Tibial nerve (tissue), 3 donors: ENCODE measurements around the gene INPP5A.

Experiments used
- CTCF ChIP-seq, 5 experiments: fragments of 200-600 bp in 3 of 5; fragments of 450-650 bp in 2 of 5; sonication (generic) in 3 of 5; IDR thresholded peaks; one replicate each; pipeline ENCODE4 v1.5.1; 2016 to 2019; ENCODE audit warnings: antibody characterized with exemption in 5 of 5, mild to moderate bottlenecking in 3 of 5, moderate library complexity in 2 of 5
- POLR2A ChIP-seq, 2 donors: fragments of 450-650 bp; IDR thresholded peaks; one replicate each; pipeline ENCODE4 v1.6.1; 2017; ENCODE audit warnings: antibody characterized with exemption in 2 of 2, mild to moderate bottlenecking in 2 of 2, moderate library complexity in 2 of 2

GRCh38 chr10:132728321-132728720 is 190.7 kb downstream of the INPP5A start:
- TF ChIP-seq CTCF (IDR thresholded peaks at IDR 0.05), result no peak
- no peak for TF ChIP-seq POLR2A (IDR thresholded peaks at IDR 0.05)
